Trophoblast cell (in vitro differentiated cells and primary cell): ENCODE data around the gene METTL21A.
"Not testable (repeated sequence)": the region's sequence is repeated elsewhere in the genome, so short reads cannot be mapped to it uniquely, and the experiment has no call there.

ENCODE experiments used
- DNase-seq, 2 donors: peaks; one replicate each; pipeline ENCODE4 v3.0.0-alpha.2; 2016
- H2AFZ ChIP-seq: 2 replicates; pipeline ENCODE4 v1.6.1; 2013; ENCODE audit warnings: low read length, moderate library complexity, mild to moderate bottlenecking; ENCODE audit not compliant: insufficient read depth, poor library complexity
- H2AK5ac ChIP-seq: 2 replicates; pipeline ENCODE4 v1.6.1; 2013; ENCODE audit warnings: mild to moderate bottlenecking, low read length
- H2BK120ac ChIP-seq: 2 replicates; pipeline ENCODE4 v1.6.1; 2013; ENCODE audit warnings: low read length, mild to moderate bottlenecking, moderate library complexity; ENCODE audit not compliant: insufficient read depth, poor library complexity
- H2BK12ac ChIP-seq: 2 replicates; pipeline ENCODE4 v1.6.1; 2013; ENCODE audit warnings: mild to moderate bottlenecking, low read length, moderate library complexity
- H2BK5ac ChIP-seq: 2 replicates; pipeline ENCODE4 v1.6.1; 2013; ENCODE audit warnings: low read length, low read depth, moderate library complexity, mild to moderate bottlenecking; ENCODE audit not compliant: poor library complexity
- H3K14ac ChIP-seq: 2 replicates; pipeline ENCODE4 v1.6.1; 2013; ENCODE audit warnings: mild to moderate bottlenecking, low read length
- H3K18ac ChIP-seq: 2 replicates; pipeline ENCODE4 v1.6.1; 2013; ENCODE audit warnings: mild to moderate bottlenecking, low read length
- H3K23ac ChIP-seq: 2 replicates; pipeline ENCODE4 v1.6.1; 2013; ENCODE audit warnings: low read length
- H3K27ac ChIP-seq: 2 replicates; pipeline ENCODE4 v1.5.1; 2013; ENCODE audit warnings: low read depth, mild to moderate bottlenecking, inconsistent platforms, low read length, moderate library complexity
- H3K27me3 ChIP-seq: 2 replicates; pipeline ENCODE4 v1.6.1; 2013; ENCODE audit warnings: inconsistent platforms, mild to moderate bottlenecking, low read length, moderate library complexity; ENCODE audit not compliant: insufficient read depth
- H3K36me3 ChIP-seq, 2 experiments: 1 replicate in 1 of 2; 2 replicates in 1 of 2; pipeline ENCODE4 v1.6.1; 2013; ENCODE audit warnings: low read length in 2 of 2, mild to moderate bottlenecking in 2 of 2, moderate library complexity in 1 of 2; ENCODE audit not compliant: insufficient read depth in 2 of 2, control insufficient read depth in 1 of 2
- H3K4ac ChIP-seq: 2 replicates; pipeline ENCODE4 v1.6.1; 2013; ENCODE audit warnings: low read depth, mild to moderate bottlenecking, low read length, moderate library complexity
- H3K4me1 ChIP-seq, 2 experiments: 1 replicate in 1 of 2; 2 replicates in 1 of 2; pipeline ENCODE4 v1.6.1; 2013; ENCODE audit warnings: low read length in 2 of 2, mild to moderate bottlenecking in 2 of 2, moderate library complexity in 1 of 2; ENCODE audit not compliant: insufficient read depth in 2 of 2, control insufficient read depth in 1 of 2
- H3K4me2 ChIP-seq: 2 replicates; pipeline ENCODE4 v1.6.1; 2013; ENCODE audit warnings: inconsistent platforms, mild to moderate bottlenecking, low read length, moderate library complexity
- H3K4me3 ChIP-seq: 2 replicates; pipeline ENCODE4 v1.5.1; 2013; ENCODE audit warnings: mild to moderate bottlenecking, low read depth, low read length, inconsistent platforms
- H3K79me1 ChIP-seq: one replicate; pipeline ENCODE4 v1.6.1; 2013; ENCODE audit warnings: low read length
- H3K79me2 ChIP-seq: 2 replicates; pipeline ENCODE4 v1.6.1; 2013; ENCODE audit warnings: low read length, mild to moderate bottlenecking; ENCODE audit not compliant: control insufficient read depth, insufficient read depth, poor library complexity
- H3K9ac ChIP-seq: 2 replicates; pipeline ENCODE4 v1.6.1; 2013; ENCODE audit warnings: mild to moderate bottlenecking, low read length
- H3K9me3 ChIP-seq: 2 replicates; pipeline ENCODE4 v1.6.1; 2013; ENCODE audit warnings: low read depth, mild to moderate bottlenecking, control low read depth, inconsistent platforms, low read length; ENCODE audit not compliant: insufficient read depth
- H4K12ac ChIP-seq: 2 replicates; pipeline ENCODE4 v1.6.1; 2013; ENCODE audit warnings: low read depth, mild to moderate bottlenecking, low read length, moderate library complexity
- H4K8ac ChIP-seq: 2 replicates; pipeline ENCODE4 v1.6.1; 2013; ENCODE audit warnings: low read depth, mild to moderate bottlenecking, low read length, moderate library complexity
- H4K91ac ChIP-seq: one replicate; pipeline ENCODE4 v1.6.1; 2013; ENCODE audit warnings: low read depth, mild to moderate bottlenecking, low read length, moderate library complexity
- WGBS: extraction: QIAGEN DNeasy Blood & Tissue Kit; methylation state at CpG from one replicate; pipeline ENCODE4 v1.1.7; 2013; ENCODE audit warnings: missing lambda C conversion rate; ENCODE audit not compliant: insufficient read length, insufficient coverage; ENCODE audit errors: extremely low coverage; 5-methylcytosine and 5-hydroxymethylcytosine counted together

The METTL21A gene

GRCh38 chr2:207658156-207658555, 33.0 kb upstream of the METTL21A start:
- H3K4ac ChIP-seq = no peak overlapping the region
- peaks cover 3% of the 10 kb centered on the region for H3K79me1 ChIP-seq
- no peak overlapping the region for H2BK120ac ChIP-seq
- H4K91ac ChIP-seq = no peak overlapping the region
- H3K27me3 ChIP-seq = no peaks in the 10 kb centered on the region
- H3K27ac ChIP-seq = no peak overlapping the region
- H3K23ac ChIP-seq = no peak overlapping the region
- no peak overlapping the region for H2BK12ac ChIP-seq
- no peak overlapping the region for H2BK5ac ChIP-seq
- H3K18ac ChIP-seq = no peak overlapping the region
- H3K4me1 ChIP-seq = peaks cover 4 to 5% of the 10 kb centered on the region in 2 experiments
- no peak overlapping the region for H3K14ac ChIP-seq
- H4K12ac ChIP-seq = no peak overlapping the region
- no peak overlapping the region for H4K8ac ChIP-seq
- no peak overlapping the region for H3K9ac ChIP-seq
- H3K4me3 ChIP-seq = no peak overlapping the region
- H3K9me3 ChIP-seq = no peaks in the 10 kb centered on the region
- H2AK5ac ChIP-seq = no peak overlapping the region
- no CpG with 5 or more reads among the region's 4 CpGs for WGBS
- no peak overlapping the region for H2AFZ ChIP-seq
- no peak overlapping the region for H3K4me2 ChIP-seq
- H3K79me2 ChIP-seq = peaks cover 2% of the 10 kb centered on the region
- no peaks in the 10 kb centered on the region for H3K36me3 ChIP-seq
- no peak for DNase-seq

GRCh38 chr2:207655000-207655399, 29.8 kb upstream of the METTL21A start:
- no CpG with 5 or more reads among the region's 4 CpGs for WGBS

GRCh38 chr2:207646582-207646981, 21.4 kb upstream of the METTL21A start:
- H3K18ac ChIP-seq, H3K4me2 ChIP-seq, H4K12ac ChIP-seq, H3K9ac ChIP-seq, H3K79me2 ChIP-seq, DNase-seq, H2BK12ac ChIP-seq, H3K4ac ChIP-seq, H2BK120ac ChIP-seq, H2AK5ac ChIP-seq, H4K91ac ChIP-seq, H3K4me3 ChIP-seq, H3K79me1 ChIP-seq, H4K8ac ChIP-seq, H3K36me3 ChIP-seq, H2AFZ ChIP-seq, H3K27me3 ChIP-seq, H3K27ac ChIP-seq, H3K14ac ChIP-seq, H2BK5ac ChIP-seq, H3K9me3 ChIP-seq, H3K23ac ChIP-seq, H3K4me1 ChIP-seq: not testable (repeated sequence)
- no CpG with 5 or more reads among the region's 7 CpGs for WGBS

More at GRCh38 chr2:207655000-207655399, 29.8 kb upstream of the METTL21A start:
- H3K27ac ChIP-seq = no peak overlapping the region
- H2BK120ac ChIP-seq = no peak overlapping the region
- no peaks in the 10 kb centered on the region for H3K36me3 ChIP-seq
- no peaks in the 10 kb centered on the region for H3K79me1 ChIP-seq
- H3K14ac ChIP-seq = no peak overlapping the region
- H4K8ac ChIP-seq = no peak overlapping the region
- H3K9ac ChIP-seq = no peak overlapping the region
- H3K18ac ChIP-seq = no peak overlapping the region
- H3K4me1 ChIP-seq = peaks cover 2% of the 10 kb centered on the region in 2 experiments
- H3K4me2 ChIP-seq = no peak overlapping the region
- H3K4me3 ChIP-seq = no peak overlapping the region
- H4K12ac ChIP-seq = no peak overlapping the region
- H3K79me2 ChIP-seq = peaks cover 2% of the 10 kb centered on the region
- H2AK5ac ChIP-seq = no peak overlapping the region
- H2AFZ ChIP-seq = no peak overlapping the region
- no peak overlapping the region for H2BK5ac ChIP-seq
- H3K4ac ChIP-seq = no peak overlapping the region
- no peaks in the 10 kb centered on the region for H3K9me3 ChIP-seq
- H4K91ac ChIP-seq = no peak overlapping the region
- peak; percentile 34 to 84 for DNase-seq
- H3K27me3 ChIP-seq = no peaks in the 10 kb centered on the region
- H2BK12ac ChIP-seq = no peak overlapping the region
- H3K23ac ChIP-seq = no peak overlapping the region

- no peak overlapping the region for H3K4me2 ChIP-seq
- H3K27me3 ChIP-seq = no peaks in the 10 kb centered on the region
- H3K4ac ChIP-seq = no peak overlapping the region
- no peak for DNase-seq
- no peak overlapping the region for H4K8ac ChIP-seq
- no peak overlapping the region for H2BK120ac ChIP-seq
- H3K23ac ChIP-seq = no peak overlapping the region
- H3K4me3 ChIP-seq = no peak overlapping the region
- no peaks in the 10 kb centered on the region for H3K79me2 ChIP-seq
- H2AFZ ChIP-seq = no peak overlapping the region
- no peaks in the 10 kb centered on the region for H3K36me3 ChIP-seq
- no peaks in the 10 kb centered on the region for H3K9me3 ChIP-seq
- H4K91ac ChIP-seq = no peak overlapping the region
- WGBS = no CpG with 5 or more reads among the region's 1 CpG
- peaks cover 4% of the 10 kb centered on the region for H3K79me1 ChIP-seq
- no peak overlapping the region for H4K12ac ChIP-seq
- H3K9ac ChIP-seq = no peak overlapping the region
- no peak overlapping the region for H2AK5ac ChIP-seq
- H3K14ac ChIP-seq = no peak overlapping the region
- no peak overlapping the region for H3K27ac ChIP-seq
- no peak overlapping the region for H3K18ac ChIP-seq
- H2BK12ac ChIP-seq = no peak overlapping the region
- H2BK5ac ChIP-seq = no peak overlapping the region
- H3K4me1 ChIP-seq = no peaks in the 10 kb centered on the region
Measured at GRCh38 chr2:207643892-207644291, 18.7 kb upstream of the METTL21A start.
